Hematopoietic multipotent progenitor cell treated with erythropoietin and hydrocortisone succinate and interleukin-3 and kit ligand, for 17 days (in vitro differentiated cells): Measurements from ENCODE around the gene ELAVL2.

Experiments used
- DNase-seq: peaks from one replicate; pipeline ENCODE4 v3.0.0-alpha.2; 2015; ENCODE audit warnings: low spot score

Gene ELAVL2

GRCh38 chr9:23662320-23662719 is 163.7 kb downstream of the ELAVL2 start:
- no peak for DNase-seq

GRCh38 chr9:23659346-23660006 is 166.6 kb downstream of the ELAVL2 start:
- no peak for DNase-seq

- DNase-seq: no peak
Measured at GRCh38 chr9:23658376-23659258, 167.4 kb downstream of the ELAVL2 start.

GRCh38 chr9:23651051-23651450 is 175.0 kb downstream of the ELAVL2 start:
- no peak for DNase-seq

GRCh38 chr9:23648651-23649050 is 177.4 kb downstream of the ELAVL2 start:
- DNase-seq: no peak

- DNase-seq: no peak
Measured at GRCh38 chr9:23644896-23645295, 181.1 kb downstream of the ELAVL2 start.

GRCh38 chr9:23644326-23644725 is 181.7 kb downstream of the ELAVL2 start:
- DNase-seq: no peak

- no peak for DNase-seq
Measured at GRCh38 chr9:23643656-23644258, 182.3 kb downstream of the ELAVL2 start.
